Left kidney (tissue), 8 donors: ENCODE measurements around the gene KRT32. TPM values are rescaled to one million over a fixed set of nuclear protein-coding genes. Genes with fewer than 3 reads are reported as not detected.
A peak's percentile ranks its signal among the peaks of the same experiment; 100 is the strongest.

ENCODE experiments used
- DNase-seq: peaks from one replicate; pipeline ENCODE4 v3.0.0-alpha.2; 2013
- long read RNA-seq, 8 donors: transcript quantifications; one replicate each; lab custom pipeline, GENCODE V29; 2026
- polyA plus RNA-seq: library from polyadenylated mRNA; unstranded; fragments of 120-200 nt; gene quantifications from one replicate; pipeline ENCODE4 v1.2.1, GENCODE V29; 2013; ENCODE audit not compliant: insufficient read length

The KRT32 gene
- polyA plus RNA-seq = not detected
- long read RNA-seq, donor 1 = 0 reads
- long read RNA-seq, donor 2 = 0 reads
- long read RNA-seq, donor 3 = 0 reads
- long read RNA-seq, donor 4 = 0 reads
- long read RNA-seq, donor 5 = 0 reads
- long read RNA-seq, donor 6 = 0 reads
- long read RNA-seq, donor 7 = 0 reads
- long read RNA-seq, donor 8 = 0 reads

GRCh38 chr17:41466988-41467387 lies at the start of gene KRT32:
TSS of gene KRT32 (minus strand) at chr17:41467386. CDS start at chr17:41467325, 61 bp downstream.
- DNase-seq = no peak

GRCh38 chr17:41516830-41517283 lies 49.7 kb upstream of the KRT32 start:
- DNase-seq = no peak

- no peak for DNase-seq
Measured at GRCh38 chr17:41516147-41516829, 49.1 kb upstream of the KRT32 start.

GRCh38 chr17:41513168-41513547 lies 46.0 kb upstream of the KRT32 start:
- DNase-seq = no peak

GRCh38 chr17:41512546-41513167 lies 45.5 kb upstream of the KRT32 start:
- no peak for DNase-seq

- DNase-seq = no peak
Measured at GRCh38 chr17:41511716-41512115, 44.5 kb upstream of the KRT32 start.

GRCh38 chr17:41511116-41511515 lies 43.9 kb upstream of the KRT32 start:
- DNase-seq = no peak

- no peak for DNase-seq
Measured at GRCh38 chr17:41510251-41511065, 43.3 kb upstream of the KRT32 start.

- no peak for DNase-seq
Measured at GRCh38 chr17:41507315-41507880, 40.2 kb upstream of the KRT32 start.

GRCh38 chr17:41505809-41506767 lies 38.9 kb upstream of the KRT32 start:
- no peak for DNase-seq

GRCh38 chr17:41505007-41505808 lies 38.0 kb upstream of the KRT32 start, which contains the start of gene KRT13:
TSS of gene KRT13 (minus strand) at chr17:41505612. CDS start at chr17:41505550, 62 bp downstream.
- DNase-seq = no peak

- no peak for DNase-seq
Measured at GRCh38 chr17:41504246-41504977, 37.2 kb upstream of the KRT32 start.

GRCh38 chr17:41503202-41503601 lies 36.0 kb upstream of the KRT32 start:
- no peak for DNase-seq

GRCh38 chr17:41500131-41500911 lies 33.1 kb upstream of the KRT32 start:
- DNase-seq = no peak

GRCh38 chr17:41499714-41500113 lies 32.5 kb upstream of the KRT32 start:
- DNase-seq = no peak

GRCh38 chr17:41498276-41498675 lies 31.1 kb upstream of the KRT32 start:
- no peak for DNase-seq

GRCh38 chr17:41496803-41497484 lies 29.8 kb upstream of the KRT32 start:
- peak; percentile 56 for DNase-seq

GRCh38 chr17:41494524-41494923 lies 27.3 kb upstream of the KRT32 start:
- no peak for DNase-seq
